ENCODE data around the gene BCLAF3.

Gene BCLAF3

DNA sequence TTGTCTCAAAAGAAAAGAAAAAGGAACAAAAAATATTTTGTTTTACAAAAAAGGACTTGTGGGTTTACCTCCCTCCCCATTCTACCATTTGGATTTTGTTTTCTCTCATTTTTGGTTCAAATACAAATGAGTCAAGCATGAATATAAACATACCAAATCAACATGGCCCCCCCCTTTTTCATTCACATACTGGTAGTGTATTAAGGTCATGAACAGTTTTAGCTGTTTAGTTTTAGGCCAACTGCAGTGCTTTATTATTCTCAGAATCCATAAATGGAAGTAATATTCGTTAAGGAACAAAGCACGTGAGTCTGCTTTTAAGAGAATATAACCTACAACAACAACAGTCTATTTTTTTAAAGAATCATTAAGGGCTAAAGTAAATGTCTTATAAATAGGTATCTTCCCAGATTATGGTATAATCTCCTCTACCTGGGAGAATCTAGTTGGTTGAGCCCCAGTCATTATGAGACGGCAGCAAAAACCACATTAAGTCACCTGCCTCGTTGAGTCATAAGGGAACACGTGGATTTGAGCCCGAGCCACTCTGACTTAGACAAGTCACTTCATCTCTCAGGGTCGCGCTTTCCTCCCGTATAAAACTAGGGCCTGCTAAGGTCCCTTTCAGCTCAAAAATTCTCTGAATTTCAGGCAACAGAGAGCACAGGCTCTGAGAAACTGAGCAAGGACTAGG, 26.7 kb downstream of the BCLAF3 start:
- DNase-seq = no peak

GRCh38 chrX:19960913-19961312, 29.9 kb downstream of the BCLAF3 start:
- no peak for DNase-seq

DNA sequence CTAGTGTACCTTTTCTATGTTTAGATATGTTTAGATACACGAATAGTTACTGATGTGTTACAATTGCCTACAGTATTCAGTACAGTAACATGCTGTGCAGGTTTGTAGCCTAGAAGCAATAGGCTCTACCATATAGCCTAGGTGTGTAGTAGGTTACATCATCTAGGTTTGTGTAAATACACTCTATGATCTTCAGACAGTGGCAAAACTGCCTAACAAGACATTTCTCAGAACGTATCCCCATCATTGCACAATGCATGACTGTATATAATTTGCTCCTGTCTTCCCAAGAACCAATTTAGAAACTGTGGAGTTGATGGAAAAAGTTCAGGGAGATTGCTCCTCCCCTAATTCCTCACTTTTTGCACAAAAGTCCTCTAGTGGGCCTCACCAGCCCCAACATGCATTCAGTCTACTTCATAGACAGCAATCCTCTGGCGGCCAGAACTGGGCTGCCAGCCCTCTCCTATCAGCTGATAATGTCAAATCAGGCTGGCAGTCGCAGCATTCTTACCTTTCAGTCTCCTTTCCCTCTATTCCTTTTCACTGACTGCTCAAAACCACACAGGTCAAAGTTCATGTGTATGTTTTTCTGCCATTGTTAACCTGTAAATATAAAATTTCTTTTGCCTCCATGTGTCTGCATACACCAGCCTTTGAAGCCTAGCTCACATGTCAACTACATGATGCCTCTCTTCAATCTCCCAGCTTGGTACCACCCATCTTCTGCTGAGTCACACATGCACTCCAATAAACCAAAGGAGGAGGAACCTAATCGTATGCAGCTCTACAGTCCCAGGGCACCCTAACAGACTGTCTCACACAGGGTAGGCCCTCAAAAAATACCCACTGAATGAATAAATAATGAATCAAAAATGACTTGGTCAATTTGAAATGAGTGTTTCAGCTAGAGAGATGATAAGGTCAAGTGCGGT, 32.0 kb downstream of the BCLAF3 start:
- no peak for DNase-seq

- no peak for DNase-seq
Observed at GRCh38 chrX:19956923-19957322, 33.9 kb downstream of the BCLAF3 start.

GRCh38 chrX:19956306-19956705, 34.6 kb downstream of the BCLAF3 start:
- DNase-seq = no peak

GRCh38 chrX:19955306-19955705, 35.6 kb downstream of the BCLAF3 start:
- DNase-seq = no peak

DNA sequence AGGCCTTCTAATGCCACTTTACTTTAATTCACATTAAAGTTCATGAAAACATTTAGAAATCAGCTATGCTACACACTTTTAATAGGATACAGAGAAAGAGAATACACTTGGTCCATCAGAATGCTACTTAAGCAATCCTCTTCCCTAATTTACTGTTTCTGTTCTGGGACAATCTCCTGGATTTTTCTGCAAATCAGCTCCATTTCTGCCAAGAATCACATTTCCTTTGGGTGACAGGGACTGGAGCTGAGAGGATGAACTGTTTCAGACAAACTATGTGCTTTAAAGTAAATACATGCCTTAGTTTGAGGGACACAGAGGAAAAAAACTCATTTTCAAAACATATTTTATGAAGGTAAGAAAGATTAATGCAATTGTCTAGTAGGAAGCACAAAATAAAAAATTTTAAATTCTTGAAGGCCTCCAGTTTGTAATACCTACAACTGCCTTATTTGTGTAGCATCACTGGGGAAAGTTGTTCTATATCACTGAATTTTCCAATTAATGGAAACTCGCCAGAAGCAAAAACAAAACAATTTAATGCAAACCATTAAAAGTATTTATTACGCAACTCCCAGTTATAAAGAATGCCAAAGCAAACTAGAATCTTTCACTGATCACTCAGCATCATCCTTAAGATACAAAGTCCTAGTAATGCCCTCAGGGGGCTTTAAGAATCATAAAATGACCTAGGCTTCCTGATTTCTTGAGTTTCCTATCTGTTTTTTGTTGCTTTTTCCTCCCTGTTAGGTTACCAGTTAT, 36.3 kb downstream of the BCLAF3 start:
- no peak for DNase-seq

GRCh38 chrX:19953145-19953544, 37.7 kb downstream of the BCLAF3 start:
- no peak for DNase-seq

GRCh38 chrX:19949340-19949739, 41.5 kb downstream of the BCLAF3 start:
- DNase-seq = no peak

DNA sequence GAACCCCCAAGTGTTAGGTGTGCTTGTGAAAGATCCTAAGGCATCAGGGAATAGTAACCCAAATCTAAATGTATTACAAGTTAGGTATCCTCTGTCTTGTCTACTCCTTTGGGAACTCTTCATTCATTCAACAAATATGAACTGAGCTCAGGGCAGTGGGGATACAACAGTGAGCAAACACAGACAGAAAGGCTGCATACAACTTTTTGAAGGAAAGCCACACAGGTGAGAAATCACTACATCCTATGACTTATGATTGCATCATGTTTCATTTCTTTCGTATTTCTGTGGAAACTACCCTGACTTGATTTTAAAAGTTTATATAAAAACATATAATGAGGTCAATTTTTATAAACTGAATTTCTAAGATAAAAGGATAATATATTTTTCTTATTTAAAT, 43.2 kb downstream of the BCLAF3 start:
- DNase-seq = no peak
